SHP77 treated with DMSO at 0.1 percent for 48 hours (cell line): ENCODE data around the gene C8G.

Experiments used
- DNase-seq: peaks from one replicate; lab custom pipeline; 2025; lab: John Stamatoyannopoulos, UW

Gene C8G

DNA sequence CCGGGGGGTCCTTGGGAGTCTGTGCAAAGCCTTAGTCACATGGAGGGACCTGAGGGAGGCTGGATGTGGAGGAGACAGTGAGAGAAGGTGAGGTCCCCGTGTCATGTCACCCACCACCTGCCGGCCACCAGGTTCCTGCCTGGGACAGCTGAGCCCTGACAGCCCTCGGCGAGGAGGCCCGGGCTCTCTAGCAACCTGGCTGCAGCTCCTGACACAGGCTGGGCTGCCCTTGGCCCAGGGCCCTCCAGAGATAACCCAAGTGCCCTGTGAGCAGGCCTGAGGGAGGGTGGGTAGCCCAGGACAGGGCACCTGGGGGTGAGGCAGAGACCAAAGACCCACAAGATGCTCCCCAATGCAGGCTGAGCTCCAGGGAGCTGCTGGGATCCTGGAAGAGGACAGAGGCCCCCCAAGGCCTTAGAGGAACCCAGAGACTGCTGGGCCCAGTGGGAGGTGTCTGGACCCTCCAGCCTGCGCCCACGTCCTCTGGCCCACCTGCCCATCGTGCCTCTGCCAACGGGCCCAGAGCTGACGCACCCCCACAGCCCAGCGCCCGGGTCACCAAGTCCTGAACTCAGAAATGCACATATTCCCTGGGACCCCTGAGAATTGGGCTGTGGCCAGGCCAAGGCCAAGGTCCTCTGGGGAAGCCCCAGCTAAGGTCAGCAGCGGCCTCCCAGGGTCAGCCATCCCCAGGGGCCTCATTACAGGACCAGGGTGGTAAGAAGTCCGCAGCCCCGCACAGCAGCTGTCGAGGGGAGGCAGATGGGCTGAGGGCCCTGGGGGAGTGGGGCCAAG, 23.5 kb downstream of the C8G start:
- DNase-seq, result no peak

DNA sequence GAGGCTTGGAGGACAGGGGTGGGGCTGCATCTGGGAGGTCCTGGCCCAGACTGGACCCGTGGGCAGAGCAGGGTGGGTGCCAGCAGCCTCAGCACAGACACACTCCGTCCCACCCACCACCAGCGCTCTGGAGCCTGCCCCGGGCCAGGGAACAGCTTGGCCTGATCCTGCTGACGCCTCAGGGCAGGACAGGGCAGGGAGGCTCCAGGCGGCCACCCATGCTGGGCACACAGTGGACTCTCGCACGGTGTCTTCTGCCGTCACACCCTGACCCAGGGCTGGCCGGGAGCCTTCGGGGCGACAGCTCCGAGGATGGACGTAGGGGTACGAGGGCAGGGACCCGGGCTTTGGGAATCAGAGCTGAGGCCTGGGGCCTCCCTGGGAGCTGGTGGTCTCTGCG, 24.1 kb downstream of the C8G start:
- no peak for DNase-seq

- DNase-seq, result no peak
These were observed 24.7 kb downstream of the C8G start for GRCh38 chr9:136969774-136970173.

GRCh38 chr9:136970361-136970760, 25.3 kb downstream of the C8G start:
- no peak for DNase-seq

GRCh38 chr9:136971746-136972145, 26.7 kb downstream of the C8G start:
- DNase-seq, result no peak

DNA sequence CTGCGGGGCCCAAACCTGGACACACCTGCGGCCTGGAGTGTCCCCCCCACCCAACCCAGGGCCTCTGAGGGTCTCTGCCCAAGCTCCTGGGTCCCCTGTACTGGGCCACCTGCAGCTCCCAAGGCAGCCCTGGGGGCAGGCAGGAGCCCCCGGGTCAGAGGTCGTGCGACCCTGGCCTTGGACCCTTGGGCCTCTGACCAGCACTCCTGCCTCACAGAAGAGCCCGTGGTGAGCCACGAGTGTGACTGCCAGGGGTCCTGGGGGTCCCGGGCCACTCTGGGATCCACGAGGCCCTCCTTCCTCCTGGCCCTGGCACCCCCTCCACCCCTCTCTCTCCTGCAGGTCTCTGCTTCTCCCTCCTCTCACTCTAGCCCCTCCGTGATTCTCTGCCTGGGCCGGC, 27.3 kb downstream of the C8G start:
- no peak for DNase-seq

DNA sequence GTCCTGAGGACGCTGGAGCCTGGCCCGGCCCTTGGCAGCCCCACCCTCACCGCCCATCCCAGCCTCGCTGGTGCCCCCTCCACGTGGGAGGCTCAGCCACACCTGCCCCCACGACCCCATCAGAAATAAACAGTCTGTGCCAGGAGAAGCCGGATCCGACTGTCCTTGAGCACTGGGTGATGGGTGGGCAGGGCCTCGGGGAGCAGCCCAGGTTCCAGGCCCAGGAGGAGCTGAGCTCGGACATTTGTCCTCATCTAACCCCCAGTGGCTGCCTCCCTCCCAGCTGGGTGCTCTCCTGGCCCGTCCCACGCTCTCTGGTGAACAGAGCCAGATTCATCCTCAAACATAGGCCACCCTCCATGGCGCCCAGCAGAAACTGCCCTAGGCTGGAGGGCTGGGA, 27.7 kb downstream of the C8G start:
- no peak for DNase-seq

DNA sequence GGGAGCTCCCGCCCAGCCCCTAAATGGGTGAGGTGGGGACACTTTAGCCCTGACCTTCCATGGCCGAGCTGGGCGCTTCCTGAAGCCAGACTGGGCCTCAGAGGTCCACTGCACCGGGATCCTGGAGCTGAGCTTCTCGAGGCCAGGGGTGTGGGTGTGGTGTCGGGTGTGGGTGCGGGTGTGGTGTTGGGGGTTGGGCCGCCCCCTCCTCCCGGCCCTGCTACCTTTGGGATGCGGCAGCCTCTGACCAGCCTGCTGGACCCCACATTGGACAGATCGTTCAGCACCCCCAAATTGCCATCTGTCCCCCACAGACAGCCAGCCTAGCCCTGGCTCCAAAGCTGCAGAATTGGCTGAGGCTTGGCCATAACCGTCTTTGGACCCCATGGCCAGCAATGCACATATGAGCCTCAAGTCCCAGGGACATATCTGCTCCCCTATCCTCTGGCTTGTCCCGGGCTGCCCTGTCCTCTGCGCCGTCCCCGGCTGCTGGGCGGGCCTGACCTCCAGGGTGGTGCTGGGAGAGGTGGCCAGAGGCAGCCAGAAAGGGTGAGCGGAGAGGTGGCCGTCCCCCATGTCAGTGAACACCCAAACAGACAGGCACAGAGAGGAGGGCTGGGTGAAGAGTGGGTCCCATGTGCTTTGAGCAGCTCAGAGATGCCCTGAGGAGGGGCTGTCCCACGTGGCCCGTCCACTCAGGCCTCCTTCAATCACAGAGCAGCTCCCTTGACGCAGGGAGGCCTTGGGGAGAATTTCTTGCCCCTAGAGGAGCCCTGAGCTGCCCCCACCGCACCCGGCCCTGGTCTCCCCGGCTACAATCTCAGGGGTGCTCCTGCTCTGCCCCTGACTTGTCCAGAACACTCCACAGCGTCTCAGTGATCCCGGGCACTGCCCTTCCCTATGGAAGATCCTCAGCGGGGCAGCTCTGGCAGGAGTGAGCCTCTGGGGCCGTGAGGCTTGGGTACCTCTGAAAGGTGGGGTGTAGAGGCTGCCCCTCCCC, 28.9 kb downstream of the C8G start:
- no peak for DNase-seq

DNA sequence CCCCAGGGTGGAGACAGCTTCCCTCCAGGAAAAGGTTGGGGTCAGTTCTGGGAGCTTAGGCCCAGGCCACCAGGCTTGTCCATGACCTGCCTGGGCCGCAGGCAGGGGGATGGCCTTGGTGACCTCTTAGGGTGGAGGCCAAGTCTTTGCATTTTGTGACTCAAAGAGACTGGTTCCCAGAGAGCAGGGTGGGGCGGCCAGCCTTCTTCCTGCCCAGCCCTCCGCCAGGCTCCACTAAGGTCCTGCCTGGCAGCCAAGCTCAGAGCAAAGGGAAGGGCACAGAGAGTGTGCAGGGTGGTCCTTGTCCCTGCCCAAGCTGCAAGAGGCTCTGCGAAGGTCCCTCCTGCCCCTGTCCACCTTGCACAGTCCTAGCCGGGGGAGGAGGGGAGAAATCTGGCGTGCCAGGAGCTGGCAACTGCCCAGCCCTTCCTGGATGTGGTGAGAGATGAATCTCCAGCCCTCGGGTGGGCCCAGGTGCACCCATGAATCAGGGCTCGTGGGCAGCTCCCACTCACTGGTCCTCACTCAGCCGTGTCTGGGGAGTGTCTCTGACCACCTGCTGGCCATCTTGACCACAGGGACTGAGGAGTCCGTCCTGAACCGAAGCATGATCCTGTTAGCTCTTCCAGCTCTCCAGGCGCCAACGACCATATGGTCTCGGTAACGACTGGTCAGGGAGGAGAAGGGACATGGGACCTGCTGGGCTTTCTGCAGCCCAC, 29.9 kb downstream of the C8G start:
- no peak for DNase-seq

- no peak for DNase-seq
These were observed 30.6 kb downstream of the C8G start for GRCh38 chr9:136975644-136976043.

DNA sequence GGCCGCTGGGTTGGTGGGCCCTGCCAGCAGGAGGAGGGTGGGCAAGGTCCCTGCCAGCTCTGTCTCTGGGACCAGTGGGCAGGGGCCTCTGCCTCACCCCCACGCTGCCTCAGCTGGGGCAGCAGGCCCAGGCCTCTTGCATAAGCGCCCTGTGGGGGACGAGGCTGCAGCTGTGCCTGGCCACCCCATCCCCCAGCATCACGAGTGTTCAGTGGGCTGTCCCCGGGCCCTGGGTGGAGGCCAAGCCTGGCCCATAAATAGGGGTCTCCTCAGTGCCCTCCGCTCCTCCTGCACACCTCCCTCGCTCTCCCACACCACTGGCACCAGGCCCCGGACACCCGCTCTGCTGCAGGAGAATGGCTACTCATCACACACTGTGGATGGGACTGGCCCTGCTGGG, 32.2 kb downstream of the C8G start, which contains the start of gene PTGDS:
PTGDS (plus strand) TSS at position 282 of the 400 bp plus-strand sequence; CDS start at position 357, 75 bp downstream.
- no peak for DNase-seq

GRCh38 chr9:136977649-136978072, 32.6 kb downstream of the C8G start:
- DNase-seq, result no peak

DNA sequence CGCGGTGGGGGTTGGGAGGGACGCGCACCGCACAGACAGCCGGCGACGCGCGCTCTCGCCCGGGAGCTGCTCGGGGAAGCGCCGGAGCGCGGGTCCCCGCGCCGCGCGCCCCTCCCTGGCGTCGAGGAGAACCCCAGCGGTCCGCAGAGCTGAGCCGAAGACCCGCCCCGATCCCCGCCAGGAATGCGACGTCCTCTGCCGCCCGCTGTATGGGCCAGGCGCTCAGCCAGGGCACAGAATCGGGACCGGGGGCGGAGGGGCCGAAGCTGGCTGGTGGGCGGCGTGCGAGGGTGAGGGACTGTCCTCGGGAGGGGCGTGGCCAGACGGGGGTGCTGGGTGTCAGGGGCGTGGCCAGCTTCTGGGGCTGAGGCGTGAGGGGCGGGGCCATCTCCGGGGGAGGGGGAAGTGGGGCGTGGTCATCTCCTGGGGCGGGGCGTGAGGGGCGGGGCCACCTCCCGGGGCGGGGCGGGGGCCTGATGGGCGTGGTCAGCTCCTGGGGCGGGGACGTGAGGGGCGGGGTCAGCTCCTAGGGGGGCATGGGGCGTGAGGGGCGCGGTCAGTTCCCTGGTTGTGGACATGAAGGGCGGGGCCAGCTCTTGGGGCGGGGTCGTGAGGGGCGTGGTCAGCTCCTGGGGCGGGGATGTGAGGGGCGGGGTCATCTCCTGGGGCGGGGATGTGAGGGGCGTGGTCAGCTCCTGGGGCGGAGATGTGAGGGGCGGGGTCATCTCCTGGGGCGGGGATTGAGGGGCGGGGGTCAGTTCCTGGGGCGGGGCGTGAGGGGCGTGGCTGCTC, 33.2 kb downstream of the C8G start:
- DNase-seq, result no peak

- DNase-seq, result no peak
These were observed 34.0 kb downstream of the C8G start for GRCh38 chr9:136978865-136979544.

GRCh38 chr9:136979769-136980587, 34.9 kb downstream of the C8G start:
- DNase-seq, result no peak

DNA sequence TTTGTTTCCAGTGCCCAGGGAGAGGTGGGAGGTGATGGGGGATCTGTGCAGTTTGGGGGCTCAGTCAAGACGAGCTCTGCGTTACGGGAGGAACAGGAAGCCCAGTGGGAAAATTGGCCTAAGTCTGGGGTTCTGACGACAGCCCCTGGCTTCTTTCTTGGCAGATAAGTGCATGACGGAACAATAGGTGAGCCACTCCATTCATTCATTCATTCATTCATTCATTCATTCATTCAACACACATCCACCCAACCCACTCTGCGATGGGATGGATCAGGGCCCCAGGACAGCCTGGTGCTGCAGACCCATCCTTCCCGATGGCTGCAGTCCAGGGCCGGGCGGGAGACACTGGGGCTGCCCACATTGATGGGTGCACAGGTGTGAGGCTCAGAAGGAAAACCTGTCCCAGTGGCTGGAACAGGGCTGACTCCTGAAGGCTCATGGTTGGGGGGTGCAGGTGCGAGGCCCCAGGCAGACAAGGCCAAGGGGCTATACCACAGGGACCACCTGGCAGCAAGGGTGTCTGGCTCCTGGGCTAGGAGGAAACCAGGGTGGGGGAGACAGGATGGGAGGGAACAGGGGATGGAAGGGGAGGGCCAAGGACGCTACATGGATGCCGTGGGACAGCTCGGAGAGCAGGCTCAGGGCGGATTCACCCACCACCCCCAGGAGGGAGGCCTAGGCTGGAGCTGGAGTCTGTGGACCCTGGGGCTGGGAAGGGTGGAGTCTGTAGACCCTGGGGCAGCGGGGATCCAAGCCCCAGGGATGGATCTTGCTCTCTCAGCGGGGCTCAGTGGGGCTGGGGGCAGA, 35.8 kb downstream of the C8G start:
- no peak for DNase-seq

- DNase-seq, result no peak
These were observed 36.7 kb downstream of the C8G start for GRCh38 chr9:136981588-136982231.

- DNase-seq, result no peak
These were observed 37.4 kb downstream of the C8G start, which contains the start of gene LCNL1 for GRCh38 chr9:136982232-136983051. Gene LCNL1 (plus strand): TSS chr9:136982993. CDS start chr9:136983587, 594 bp downstream.
